SK-N-MC (cell line): ENCODE results near the gene THEM4.
"Not testable (repeated sequence)": the region's sequence is repeated elsewhere in the genome, so short reads cannot be mapped to it uniquely, and the experiment has no call there.

Experiments
- DNase-seq: peaks from one replicate; pipeline ENCODE4 v3.0.0-alpha.2; 2011; ENCODE audit warnings: low read depth, low spot score
- H3K27ac ChIP-seq: fragments of 200-600 bp; sonication (generic); 2 replicates; pipeline ENCODE4 v1.5.1; 2016; ENCODE audit warnings: mixed run types
- H3K36me3 ChIP-seq: fragments of 200-600 bp; sonication (generic); 2 replicates; pipeline ENCODE4 v1.6.1; 2017; ENCODE audit warnings: antibody characterized with exemption, low read length, mixed read lengths; ENCODE audit not compliant: insufficient read depth
- H3K4me3 ChIP-seq: fragments of 200-600 bp; sonication (generic); 2 replicates; pipeline ENCODE4 v1.5.1; 2016
- H3K9ac ChIP-seq: fragments of 200-600 bp; sonication (generic); 2 replicates; pipeline ENCODE4 v1.8.0; 2017; ENCODE audit warnings: mixed run types, mixed read lengths; ENCODE audit not compliant: insufficient read length
- H3K9me3 ChIP-seq: fragments of 200-600 bp; sonication (generic); 2 replicates; pipeline ENCODE4 v1.6.1; 2017; ENCODE audit warnings: low read depth, mild to moderate bottlenecking, antibody characterized with exemption, low read length, moderate library complexity, mixed read lengths
- EZH2 ChIP-seq: fragments of 200-600 bp; sonication (generic); IDR thresholded peaks from one replicate; pipeline ENCODE4 v1.6.1; 2017; ENCODE audit warnings: antibody characterized with exemption
- FOXP2 ChIP-seq: optimal IDR thresholded peaks from 2 replicates; pipeline ENCODE3; 2011; ENCODE audit warnings: mild to moderate bottlenecking, moderate library complexity; ENCODE audit not compliant: insufficient read depth; ENCODE audit errors: extremely low read length, control extremely low read depth
- POLR2AphosphoS5 ChIP-seq: IDR thresholded peaks from 2 replicates; pipeline ENCODE4 v1.6.1; 2012; ENCODE audit warnings: mild to moderate bottlenecking, low read depth, low read length, borderline replicate concordance

THEM4 gene

GRCh38 chr1:151918819-151919610 lies 9.7 kb upstream of the THEM4 start:
- Histone ChIP-seq H3K9ac (no peak overlapping the region), H3K9me3 (no peaks in the 10 kb centered on the region), H3K4me3 (no peak overlapping the region), H3K36me3 (no peaks in the 10 kb centered on the region), H3K27ac (no peak overlapping the region)
- DNase-seq, result no peak
- TF ChIP-seq EZH2, result no peak
- no peak for TF ChIP-seq FOXP2
- no peak for TF ChIP-seq POLR2AphosphoS5

- TF ChIP-seq EZH2 (no peak), POLR2AphosphoS5 (no peak), FOXP2 (no peak)
- Histone ChIP-seq H3K9me3 (no peaks in the 10 kb centered on the region), H3K27ac (no peak overlapping the region), H3K36me3 (no peaks in the 10 kb centered on the region), H3K4me3 (no peak overlapping the region), H3K9ac (no peak overlapping the region)
- DNase-seq, result no peak
These were observed 8.8 kb upstream of the THEM4 start for GRCh38 chr1:151918156-151918555.

- Histone ChIP-seq H3K4me3 (no peak overlapping the region), H3K27ac (no peak overlapping the region), H3K36me3 (no peaks in the 10 kb centered on the region), H3K9ac (no peak overlapping the region), H3K9me3 (no peaks in the 10 kb centered on the region)
- no peak for TF ChIP-seq FOXP2
- TF ChIP-seq POLR2AphosphoS5, result no peak
- no peak for TF ChIP-seq EZH2
- DNase-seq, result no peak
These were observed 7.5 kb upstream of the THEM4 start for GRCh38 chr1:151916726-151917370.

GRCh38 chr1:151915061-151915686 lies 5.9 kb upstream of the THEM4 start:
- no peak for DNase-seq
- H3K4me3 ChIP-seq, result no peak overlapping the region
- no peaks in the 10 kb centered on the region for H3K36me3 ChIP-seq
- H3K9me3 ChIP-seq, result no peaks in the 10 kb centered on the region
- TF ChIP-seq POLR2AphosphoS5 (no peak), FOXP2 (no peak), EZH2 (no peak)
- no peak overlapping the region for H3K9ac ChIP-seq
- H3K27ac ChIP-seq, result no peak overlapping the region

GRCh38 chr1:151914076-151914475 lies 4.8 kb upstream of the THEM4 start:
- Histone ChIP-seq H3K9me3 (no peaks in the 10 kb centered on the region), H3K27ac (no peak overlapping the region), H3K36me3 (no peaks in the 10 kb centered on the region), H3K4me3 (no peak overlapping the region), H3K9ac (no peak overlapping the region)
- no peak for TF ChIP-seq FOXP2
- no peak for TF ChIP-seq POLR2AphosphoS5
- no peak for TF ChIP-seq EZH2
- no peak for DNase-seq

- H3K9me3 ChIP-seq, result 0 out of 2 replicates have a peak, but pooled peaks cover 2% of the 10 kb centered on the region
- DNase-seq, result no peak
- no peak for TF ChIP-seq POLR2AphosphoS5
- TF ChIP-seq EZH2, result no peak
- no peak for TF ChIP-seq FOXP2
- no peak overlapping the region for H3K4me3 ChIP-seq
- H3K27ac ChIP-seq, result no peak overlapping the region
- no peaks in the 10 kb centered on the region for H3K36me3 ChIP-seq
- H3K9ac ChIP-seq, result no peak overlapping the region
These were observed 3.7 kb upstream of the THEM4 start for GRCh38 chr1:151912973-151913372.

GRCh38 chr1:151908228-151908691 lies 1.1 kb downstream of the THEM4 start:
- TF ChIP-seq EZH2, result no peak
- no peak for TF ChIP-seq FOXP2
- no peak for TF ChIP-seq POLR2AphosphoS5
- no peak overlapping the region for H3K27ac ChIP-seq
- H3K4me3 ChIP-seq, result no peak overlapping the region
- no peak overlapping the region for H3K9ac ChIP-seq
- H3K36me3 ChIP-seq, result no peaks in the 10 kb centered on the region
- 0 out of 2 replicates have a peak, but pooled peaks cover 2% of the 10 kb centered on the region for H3K9me3 ChIP-seq
- no peak for DNase-seq

- peak; percentile 1 for DNase-seq
- Histone ChIP-seq H3K9me3 (0 out of 2 replicates have a peak, but pooled peaks cover 2% of the 10 kb centered on the region), H3K4me3 (no peak overlapping the region), H3K36me3 (no peaks in the 10 kb centered on the region), H3K9ac (no peak overlapping the region), H3K27ac (no peak overlapping the region)
- TF ChIP-seq EZH2 (no peak), FOXP2 (no peak), POLR2AphosphoS5 (no peak)
These were observed 1.8 kb downstream of the THEM4 start for GRCh38 chr1:151907363-151908139.

GRCh38 chr1:151906324-151906645 lies 3.0 kb downstream of the THEM4 start:
- H3K9ac ChIP-seq, H3K4me3 ChIP-seq, H3K36me3 ChIP-seq, H3K9me3 ChIP-seq, H3K27ac ChIP-seq, DNase-seq: not testable (repeated sequence)

GRCh38 chr1:151905443-151906323 lies 3.6 kb downstream of the THEM4 start:
- H3K9me3 ChIP-seq, H3K4me3 ChIP-seq, H3K9ac ChIP-seq, DNase-seq, H3K27ac ChIP-seq, H3K36me3 ChIP-seq: not testable (repeated sequence)
